AG09319 (cell line): ENCODE data around the gene CELF4.

Source experiments
- DNase-seq: peaks from one replicate; pipeline ENCODE4 v3.0.0-alpha.2; 2010; ENCODE audit warnings: low read depth; ENCODE audit errors: extremely low read depth
- CTCF ChIP-seq: IDR thresholded peaks from 2 replicates; pipeline ENCODE4 v1.5.1; 2011; ENCODE audit warnings: low read depth, mild to moderate bottlenecking, inconsistent platforms, low read length, moderate library complexity

The CELF4 gene

DNA sequence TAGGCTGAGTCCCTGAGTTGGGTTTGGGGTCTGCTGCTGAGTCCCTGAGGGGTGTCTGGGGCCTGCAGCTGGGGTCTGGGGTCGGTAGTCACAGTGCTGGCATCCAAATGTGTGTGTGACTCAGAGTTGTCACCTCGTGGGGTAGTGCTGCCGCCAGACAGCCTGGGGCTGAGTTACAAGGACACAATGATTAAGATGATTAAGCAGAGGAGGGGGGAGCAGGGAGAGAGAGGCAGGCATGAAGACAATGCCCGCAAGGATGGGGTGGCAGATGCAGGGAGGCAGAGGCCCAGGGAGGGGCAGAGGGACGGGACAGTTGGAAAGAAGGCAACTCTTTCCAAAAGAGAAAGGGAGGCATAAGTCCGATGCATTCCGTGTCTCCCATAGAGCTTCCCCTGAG lies 120.2 kb downstream of the CELF4 start:
- no peak for TF ChIP-seq CTCF
- DNase-seq: no peak

DNA sequence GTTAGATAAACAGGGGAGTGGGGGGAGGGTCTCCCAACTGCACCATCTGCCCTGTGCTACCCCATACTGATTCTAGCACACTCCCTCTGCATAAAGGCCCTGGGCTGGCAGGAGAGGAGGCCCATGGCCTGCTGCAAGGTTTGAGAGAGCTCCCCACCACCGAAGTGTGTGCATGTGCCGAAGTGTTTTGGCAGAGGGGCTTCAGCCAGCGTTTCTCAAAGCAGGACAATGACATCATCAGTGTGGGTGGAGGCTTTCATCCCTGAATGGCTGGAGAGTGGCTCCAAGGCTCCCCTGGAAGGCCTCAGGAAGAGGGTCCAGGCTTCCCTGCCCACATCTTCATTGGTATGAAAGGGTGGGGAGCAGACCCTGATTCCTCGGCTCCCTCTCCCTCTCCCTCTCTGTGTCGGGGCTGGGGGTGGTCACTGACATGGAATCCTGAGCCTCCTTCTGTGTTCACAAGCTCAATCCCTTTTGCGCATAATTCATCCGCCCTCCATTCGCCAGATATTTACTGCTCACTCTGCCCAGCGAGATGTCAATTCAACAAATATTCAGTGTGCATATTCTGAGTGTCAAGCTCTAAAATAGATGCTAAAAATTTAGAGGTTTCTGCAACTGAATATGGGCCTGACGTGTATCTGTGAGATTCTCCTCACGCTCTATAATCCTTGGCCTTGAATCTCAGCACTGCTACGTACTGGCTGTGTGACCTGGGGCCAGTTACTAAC lies 122.1 kb downstream of the CELF4 start:
- no peak for DNase-seq

DNA sequence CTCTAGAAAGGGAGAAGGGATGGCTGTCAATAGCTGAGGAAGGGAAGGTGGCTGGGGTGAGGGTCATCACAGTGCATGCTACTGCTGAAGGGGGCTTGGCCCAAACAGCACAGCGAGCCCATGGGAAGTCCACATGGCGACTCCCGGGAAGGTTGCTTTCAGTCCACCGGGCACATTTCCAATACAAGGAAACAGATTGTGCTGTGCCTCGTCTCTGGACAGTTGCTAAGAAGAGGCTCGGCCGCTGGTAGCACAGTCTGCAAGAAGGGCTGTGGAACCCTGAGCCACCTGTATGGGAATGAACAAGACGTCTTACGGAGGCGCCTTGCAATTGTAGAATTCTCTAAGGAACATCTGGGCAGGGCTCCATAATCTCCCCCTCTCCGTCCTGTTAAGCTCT lies 123.1 kb downstream of the CELF4 start:
- no peak for TF ChIP-seq CTCF
- no peak for DNase-seq

More for the DNA sequence above, 122.1 kb downstream of the CELF4 start:
- TF ChIP-seq CTCF: no peak

DNA sequence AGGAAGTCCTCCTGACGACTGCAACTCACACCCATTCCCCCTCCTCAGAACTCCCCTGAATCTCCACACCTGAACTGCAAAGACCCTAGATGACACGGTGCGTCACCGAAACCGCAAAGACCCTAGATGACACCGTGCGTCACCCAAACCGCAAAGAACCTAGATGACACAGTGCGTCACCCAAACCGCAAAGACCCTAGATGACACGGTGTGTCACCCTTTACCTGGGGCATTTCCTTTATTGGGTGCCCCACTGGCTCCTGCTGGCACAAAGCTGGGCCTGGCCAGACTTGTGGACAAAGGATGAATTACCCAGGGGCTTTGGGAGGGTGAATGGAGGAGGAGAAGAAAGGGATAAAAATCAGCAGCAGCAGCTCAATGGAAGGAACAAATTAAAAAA lies 123.8 kb downstream of the CELF4 start:
- no peak for TF ChIP-seq CTCF
- no peak for DNase-seq

DNA sequence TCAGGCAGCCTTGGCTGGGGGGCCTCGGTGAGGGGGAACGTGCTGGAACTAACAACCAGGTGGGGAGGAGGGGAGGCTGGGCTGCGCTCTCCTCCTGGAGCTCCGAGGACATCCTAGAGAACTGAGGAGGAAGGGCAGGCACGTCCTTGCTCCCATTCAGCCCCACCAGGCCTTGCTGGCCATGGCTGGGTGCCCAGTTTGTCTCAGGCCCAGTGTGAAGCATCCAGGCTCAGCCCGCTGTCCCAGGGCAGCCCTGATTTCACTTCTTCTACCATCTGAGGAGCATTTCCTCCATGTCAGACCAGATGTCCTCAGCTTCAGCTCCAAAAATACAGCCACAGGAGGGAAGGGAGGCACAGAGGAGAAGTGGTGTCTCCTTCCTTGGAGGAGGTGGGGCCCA lies 125.4 kb downstream of the CELF4 start:
- no peak for TF ChIP-seq CTCF
- no peak for DNase-seq

GRCh38 chr18:37438417-37439180 lies 127.0 kb downstream of the CELF4 start:
- DNase-seq: no peak

More at GRCh38 chr18:37438417-37439180, 127.0 kb downstream of the CELF4 start:
- TF ChIP-seq CTCF: no peak
